ENCODE measurements around the gene SHANK2. TPM values are rescaled to one million over a fixed set of nuclear protein-coding genes. Genes with fewer than 3 reads are reported as not detected.

The SHANK2 gene
- total and polyA plus RNA-seq, 2 donors from 2014 or later, result 4.0 to 57.8 TPM

GRCh38 chr11:71248251-71248570, 4.2 kb downstream of the SHANK2 start:
- intact Hi-C loops (cut with DNase I), result no loop called here
- no peak for FAIRE-seq
- no peak for TF ChIP-seq CTCF (IDR thresholded peaks at IDR 0.05; ENCODE audit: borderline replicate concordance, extremely low read depth, insufficient read depth)
- Histone ChIP-seq H3K9me3 (ENCODE audit: control insufficient read depth in 2 of 3, insufficient read depth in 1 of 3, low read length in 3 of 3) (no peaks in the 10 kb centered on the region), H3K9ac (ENCODE audit: low read length in 3 of 3) (no peak overlapping the region), H3K36me3 (ENCODE audit: control insufficient read depth in 2 of 3, insufficient read depth in 3 of 3, low read length in 3 of 3) (no peaks in the 10 kb centered on the region), H3K4me1 (ENCODE audit: control insufficient read depth in 2 of 3, insufficient read depth in 2 of 3, low read depth in 1 of 3, low read length in 3 of 3) (peaks cover 0 to 17% (median 15%) of the 10 kb centered on the region in 3 donors), H3K4me3 (ENCODE audit: low read length in 3 of 3) (no peak overlapping the region), H3K27ac (ENCODE audit: low read depth in 2 of 2, low read length in 2 of 2) (no peak overlapping the region), H3K27me3 (ENCODE audit: control insufficient read depth, insufficient read depth, low read length) (no peaks in the 10 kb centered on the region)
- no peak for DNase-seq

GRCh38 chr11:71247551-71248250, 4.7 kb downstream of the SHANK2 start:
- no peak for FAIRE-seq
- peaks cover 0 to 17% (median 15%) of the 10 kb centered on the region in 3 donors for H3K4me1 ChIP-seq (ENCODE audit: control insufficient read depth in 2 of 3, insufficient read depth in 2 of 3, low read depth in 1 of 3, low read length in 3 of 3)
- peak in 1 of 5 donors; percentile 33 for DNase-seq
- H3K4me3 ChIP-seq (ENCODE audit: low read length in 3 of 3), result no peak overlapping the region
- H3K36me3 ChIP-seq (ENCODE audit: control insufficient read depth in 2 of 3, insufficient read depth in 3 of 3, low read length in 3 of 3), result no peaks in the 10 kb centered on the region
- no peaks in the 10 kb centered on the region for H3K9me3 ChIP-seq (ENCODE audit: control insufficient read depth in 2 of 3, insufficient read depth in 1 of 3, low read length in 3 of 3)
- no peaks in the 10 kb centered on the region for H3K27me3 ChIP-seq (ENCODE audit: control insufficient read depth, insufficient read depth, low read length)
- H3K9ac ChIP-seq (ENCODE audit: low read length in 3 of 3), result no peak overlapping the region
- no peak overlapping the region for H3K27ac ChIP-seq (ENCODE audit: low read depth in 2 of 2, low read length in 2 of 2)
- intact Hi-C loops (cut with DNase I), result no loop called here
- TF ChIP-seq CTCF (IDR thresholded peaks at IDR 0.05; ENCODE audit: borderline replicate concordance, extremely low read depth, insufficient read depth), result no peak

- Histone ChIP-seq H3K4me1 (ENCODE audit: control insufficient read depth in 2 of 3, insufficient read depth in 2 of 3, low read depth in 1 of 3, low read length in 3 of 3) (peaks cover 0 to 21% (median 15%) of the 10 kb centered on the region in 3 donors), H3K27me3 (ENCODE audit: control insufficient read depth, insufficient read depth, low read length) (no peaks in the 10 kb centered on the region), H3K9ac (ENCODE audit: low read length in 3 of 3) (no peak overlapping the region), H3K27ac (ENCODE audit: low read depth in 2 of 2, low read length in 2 of 2) (no peak overlapping the region), H3K9me3 (ENCODE audit: control insufficient read depth in 2 of 3, insufficient read depth in 1 of 3, low read length in 3 of 3) (no peaks in the 10 kb centered on the region), H3K4me3 (ENCODE audit: low read length in 3 of 3) (no peak overlapping the region), H3K36me3 (ENCODE audit: control insufficient read depth in 2 of 3, insufficient read depth in 3 of 3, low read length in 3 of 3) (no peaks in the 10 kb centered on the region)
- intact Hi-C loops (cut with DNase I), result no loop called here
- peak in 1 of 5 donors; percentile 23 for DNase-seq
- no peak for TF ChIP-seq CTCF (IDR thresholded peaks at IDR 0.05; ENCODE audit: borderline replicate concordance, extremely low read depth, insufficient read depth)
- FAIRE-seq, result no peak
Measured at GRCh38 chr11:71246559-71246958, 5.8 kb downstream of the SHANK2 start.
